OCI-LY1 (cell line): ENCODE results near the gene RER1.

Source experiments
- EZH2 ChIP-seq: fragments of 200-600 bp; sonication (generic), shearing (Covaris generic); IDR thresholded peaks from 2 replicates; pipeline ENCODE4 v1.8.0; 2017; ENCODE audit warnings: borderline replicate concordance, mixed run types, mild to moderate bottlenecking, antibody characterized with exemption, low read length, moderate library complexity, mixed read lengths
- TF ChIP-seq, protein P1 (sequence below): fragments of 200-600 bp; sonication (generic), shearing (Covaris generic); IDR thresholded peaks from 2 replicates; pipeline ENCODE4 v1.5.1; 2017; ENCODE audit warnings: mild to moderate bottlenecking, antibody characterized with exemption, low read length, moderate library complexity, mixed read lengths

DNA sequence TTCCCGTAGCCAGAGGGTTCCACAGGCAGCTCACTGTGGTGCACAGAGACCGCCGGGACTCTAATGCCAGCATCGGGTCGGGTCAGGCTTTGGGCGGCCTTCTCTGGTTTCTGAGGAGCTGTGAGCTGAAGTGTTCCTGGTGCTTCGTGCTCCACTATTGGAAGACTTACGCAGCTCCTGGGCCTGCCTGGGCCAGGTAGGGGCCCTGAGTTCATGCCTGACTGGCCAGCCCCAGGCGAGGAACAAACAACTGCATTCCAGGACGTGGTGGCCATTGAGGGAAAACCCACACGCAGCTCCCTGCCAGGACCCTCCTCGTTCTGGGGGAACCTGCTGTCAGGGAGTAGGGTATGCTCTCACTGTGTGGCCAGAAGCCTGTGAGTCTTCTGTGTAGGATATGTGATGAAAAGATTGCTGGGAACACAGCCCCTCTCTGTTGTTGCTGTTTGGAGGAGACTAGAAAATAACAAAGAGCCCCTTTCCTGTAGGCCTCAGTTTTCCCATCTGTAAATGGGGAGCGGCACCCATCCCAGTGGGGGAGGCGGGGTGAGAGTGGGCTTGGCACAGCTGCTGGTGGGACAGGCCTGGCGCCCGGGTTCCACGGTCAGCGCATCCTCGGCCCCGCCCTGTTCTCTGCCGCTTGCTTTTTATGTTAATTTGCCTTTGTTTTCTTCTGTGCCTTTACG is 8.4 kb downstream of the RER1 start:
- TF ChIP-seq, protein P1, sequence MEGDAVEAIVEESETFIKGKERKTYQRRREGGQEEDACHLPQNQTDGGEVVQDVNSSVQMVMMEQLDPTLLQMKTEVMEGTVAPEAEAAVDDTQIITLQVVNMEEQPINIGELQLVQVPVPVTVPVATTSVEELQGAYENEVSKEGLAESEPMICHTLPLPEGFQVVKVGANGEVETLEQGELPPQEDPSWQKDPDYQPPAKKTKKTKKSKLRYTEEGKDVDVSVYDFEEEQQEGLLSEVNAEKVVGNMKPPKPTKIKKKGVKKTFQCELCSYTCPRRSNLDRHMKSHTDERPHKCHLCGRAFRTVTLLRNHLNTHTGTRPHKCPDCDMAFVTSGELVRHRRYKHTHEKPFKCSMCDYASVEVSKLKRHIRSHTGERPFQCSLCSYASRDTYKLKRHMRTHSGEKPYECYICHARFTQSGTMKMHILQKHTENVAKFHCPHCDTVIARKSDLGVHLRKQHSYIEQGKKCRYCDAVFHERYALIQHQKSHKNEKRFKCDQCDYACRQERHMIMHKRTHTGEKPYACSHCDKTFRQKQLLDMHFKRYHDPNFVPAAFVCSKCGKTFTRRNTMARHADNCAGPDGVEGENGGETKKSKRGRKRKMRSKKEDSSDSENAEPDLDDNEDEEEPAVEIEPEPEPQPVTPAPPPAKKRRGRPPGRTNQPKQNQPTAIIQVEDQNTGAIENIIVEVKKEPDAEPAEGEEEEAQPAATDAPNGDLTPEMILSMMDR, result no peak
- no peak for TF ChIP-seq EZH2
